Liver (tissue), 3 donors: ENCODE measurements around the gene DRAM1.

Source experiments
- ATF3 ChIP-seq: IDR thresholded peaks from 2 replicates; pipeline ENCODE4 v1.6.1; 2016; ENCODE audit warnings: antibody characterized with exemption
- CTCF ChIP-seq: fragments of 150-350 bp; IDR thresholded peaks from 2 replicates; pipeline ENCODE4 v1.5.1; 2017; ENCODE audit warnings: improper control_type of control experiment, low read depth, low read length; ENCODE audit not compliant: missing input control
- EGR1 ChIP-seq, 2 donors: IDR thresholded peaks; 2 replicates each; pipeline ENCODE4 v1.6.1; 2016 to 2018; ENCODE audit warnings: antibody characterized with exemption in 2 of 2, low read depth in 2 of 2
- FOXA1 ChIP-seq: IDR thresholded peaks from 2 replicates; pipeline ENCODE4 v1.6.1; 2016; ENCODE audit warnings: antibody characterized with exemption
- GABPA ChIP-seq, 2 donors: IDR thresholded peaks in 1 of 2; conservative IDR thresholded peaks in 1 of 2; 2 replicates each; pipeline ENCODE4 v1.6.1; 2016; ENCODE audit warnings: antibody characterized with exemption in 2 of 2, mild to moderate bottlenecking in 1 of 2, moderate library complexity in 1 of 2
- JUND ChIP-seq, 2 donors: IDR thresholded peaks; 2 replicates each; pipeline ENCODE4 v1.6.1; 2016; ENCODE audit warnings: antibody characterized with exemption in 2 of 2
- MAX ChIP-seq: IDR thresholded peaks from 2 replicates; pipeline ENCODE4 v1.6.1; 2016; ENCODE audit warnings: antibody characterized with exemption
- RAD21 ChIP-seq, 2 donors: IDR thresholded peaks; 2 replicates each; pipeline ENCODE4 v1.6.1; 2016; ENCODE audit warnings: antibody characterized with exemption in 2 of 2, mild to moderate bottlenecking in 2 of 2
- REST ChIP-seq: IDR thresholded peaks from 2 replicates; pipeline ENCODE4 v1.6.1; 2016; ENCODE audit warnings: antibody characterized with exemption, mild to moderate bottlenecking
- RXRA ChIP-seq, 2 donors: IDR thresholded peaks; 2 replicates each; pipeline ENCODE4 v1.6.1; 2017 to 2018; ENCODE audit warnings: antibody characterized with exemption in 2 of 2, mild to moderate bottlenecking in 1 of 2
- SP1 ChIP-seq: IDR thresholded peaks from 2 replicates; pipeline ENCODE4 v1.6.1; 2018; ENCODE audit warnings: antibody characterized with exemption, mild to moderate bottlenecking
- TAF1 ChIP-seq: conservative IDR thresholded peaks from 2 replicates; pipeline ENCODE4 v1.6.1; 2016; ENCODE audit warnings: antibody characterized with exemption, mild to moderate bottlenecking
- YY1 ChIP-seq: IDR thresholded peaks from 2 replicates; pipeline ENCODE4 v1.6.1; 2016; ENCODE audit warnings: antibody characterized with exemption, mild to moderate bottlenecking
- donor health status: healthy.
- donor health status: healthy.

- TF ChIP-seq MAX, result no peak
- no peak for TF ChIP-seq RAD21 (IDR thresholded peaks at IDR 0.05)
- TF ChIP-seq TAF1, result no peak
- no peak for TF ChIP-seq CTCF
- no peak for TF ChIP-seq EGR1 (IDR thresholded peaks at IDR 0.05; ENCODE audit: low read depth in 2 of 2)
- no peak for TF ChIP-seq RXRA (IDR thresholded peaks at IDR 0.05)
- TF ChIP-seq ATF3, result no peak
- TF ChIP-seq YY1, result no peak
- no peak for TF ChIP-seq GABPA (IDR thresholded peaks at IDR 0.05 in 1 of 2, conservative IDR thresholded peaks at IDR 0.05 in 1 of 2)
- TF ChIP-seq SP1, result no peak
- TF ChIP-seq REST, result no peak
- no peak for TF ChIP-seq FOXA1
- TF ChIP-seq JUND (IDR thresholded peaks at IDR 0.05), result no peak
Observed at GRCh38 chr12:101850199-101850598, 27.2 kb upstream of the DRAM1 start.
